ENCODE data around the gene EFNB2. TPM values are rescaled to one million over a fixed set of nuclear protein-coding genes. Genes with fewer than 3 reads are reported as not detected.

EFNB2 gene, protein sequence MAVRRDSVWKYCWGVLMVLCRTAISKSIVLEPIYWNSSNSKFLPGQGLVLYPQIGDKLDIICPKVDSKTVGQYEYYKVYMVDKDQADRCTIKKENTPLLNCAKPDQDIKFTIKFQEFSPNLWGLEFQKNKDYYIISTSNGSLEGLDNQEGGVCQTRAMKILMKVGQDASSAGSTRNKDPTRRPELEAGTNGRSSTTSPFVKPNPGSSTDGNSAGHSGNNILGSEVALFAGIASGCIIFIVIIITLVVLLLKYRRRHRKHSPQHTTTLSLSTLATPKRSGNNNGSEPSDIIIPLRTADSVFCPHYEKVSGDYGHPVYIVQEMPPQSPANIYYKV
- 36.6 to 54.2 TPM (median 37.1 TPM) in 3 replicates for total RNA-seq
- long read RNA-seq, full-length matches to known transcripts = 14 of 26 reads
- long read RNA-seq, partial matches to known transcripts = 1 of 26 reads
- long read RNA-seq, other reads (novel, unspliced or antisense) = 11 of 26 reads

DNA sequence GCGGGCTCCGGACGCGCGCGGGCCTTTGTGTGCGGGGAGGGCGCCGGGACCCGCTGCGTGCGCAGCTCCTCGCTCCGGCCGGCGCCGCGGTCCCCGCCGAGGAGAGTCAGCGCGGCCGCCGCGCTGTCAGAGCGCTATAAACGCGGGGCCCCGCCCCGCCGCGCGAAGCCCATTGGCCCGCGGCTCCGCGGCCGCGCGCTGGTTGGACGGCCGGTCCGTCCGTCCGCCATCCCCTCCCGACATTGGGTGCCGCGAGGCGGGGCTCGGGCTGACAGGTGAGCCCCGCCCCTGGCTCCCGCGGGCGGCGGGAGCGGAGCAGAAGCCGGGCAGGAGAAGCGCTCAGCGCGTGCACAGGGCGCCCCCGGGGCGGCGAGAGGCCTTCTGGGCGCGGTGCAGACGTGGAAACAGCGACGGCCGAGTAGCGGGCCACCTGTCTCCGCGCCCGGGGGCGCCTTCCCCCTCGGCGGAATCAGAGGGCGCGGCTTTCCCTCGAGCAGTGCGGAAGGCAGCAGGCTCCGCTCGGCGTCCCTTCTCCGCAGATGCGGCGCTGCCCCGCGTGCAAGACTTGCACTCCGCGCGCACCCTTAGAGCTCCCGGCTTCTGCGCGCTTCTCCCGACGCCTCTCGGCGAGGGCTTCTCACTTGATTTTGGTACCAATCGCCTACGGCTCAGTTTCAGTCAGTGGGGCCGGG lies at the start of gene EFNB2:
Gene EFNB2, minus strand, starts transcription at position 111 of the 692 bp plus-strand sequence. CDS start 698 bp downstream, outside the sequence.
- H3K4me3 Mint-ChIP-seq (ENCODE audit: unreplicated experiment) = peak within 1 kb of the TSS; percentile 92
- H3K4me1 Mint-ChIP-seq (ENCODE audit: low read depth) = peaks cover 27% of the 10 kb centered on the region
- TF ChIP-seq, protein P1, sequence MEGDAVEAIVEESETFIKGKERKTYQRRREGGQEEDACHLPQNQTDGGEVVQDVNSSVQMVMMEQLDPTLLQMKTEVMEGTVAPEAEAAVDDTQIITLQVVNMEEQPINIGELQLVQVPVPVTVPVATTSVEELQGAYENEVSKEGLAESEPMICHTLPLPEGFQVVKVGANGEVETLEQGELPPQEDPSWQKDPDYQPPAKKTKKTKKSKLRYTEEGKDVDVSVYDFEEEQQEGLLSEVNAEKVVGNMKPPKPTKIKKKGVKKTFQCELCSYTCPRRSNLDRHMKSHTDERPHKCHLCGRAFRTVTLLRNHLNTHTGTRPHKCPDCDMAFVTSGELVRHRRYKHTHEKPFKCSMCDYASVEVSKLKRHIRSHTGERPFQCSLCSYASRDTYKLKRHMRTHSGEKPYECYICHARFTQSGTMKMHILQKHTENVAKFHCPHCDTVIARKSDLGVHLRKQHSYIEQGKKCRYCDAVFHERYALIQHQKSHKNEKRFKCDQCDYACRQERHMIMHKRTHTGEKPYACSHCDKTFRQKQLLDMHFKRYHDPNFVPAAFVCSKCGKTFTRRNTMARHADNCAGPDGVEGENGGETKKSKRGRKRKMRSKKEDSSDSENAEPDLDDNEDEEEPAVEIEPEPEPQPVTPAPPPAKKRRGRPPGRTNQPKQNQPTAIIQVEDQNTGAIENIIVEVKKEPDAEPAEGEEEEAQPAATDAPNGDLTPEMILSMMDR (IDR thresholded peaks at IDR 0.05) = no peak
- peak within 1 kb of the TSS; percentile 92 for H3K27ac Mint-ChIP-seq (ENCODE audit: unreplicated experiment)
- no peaks in the 10 kb centered on the region for H3K9me3 Mint-ChIP-seq (ENCODE audit: low read depth)
- peak; percentile 96 for DNase-seq (ENCODE audit: low spot score)
- H3K36me3 Mint-ChIP-seq (ENCODE audit: low read depth) = peaks cover 1% of the 10 kb centered on the region
- no peaks in the 10 kb centered on the region for H3K27me3 Mint-ChIP-seq (ENCODE audit: low read depth)

DNA sequence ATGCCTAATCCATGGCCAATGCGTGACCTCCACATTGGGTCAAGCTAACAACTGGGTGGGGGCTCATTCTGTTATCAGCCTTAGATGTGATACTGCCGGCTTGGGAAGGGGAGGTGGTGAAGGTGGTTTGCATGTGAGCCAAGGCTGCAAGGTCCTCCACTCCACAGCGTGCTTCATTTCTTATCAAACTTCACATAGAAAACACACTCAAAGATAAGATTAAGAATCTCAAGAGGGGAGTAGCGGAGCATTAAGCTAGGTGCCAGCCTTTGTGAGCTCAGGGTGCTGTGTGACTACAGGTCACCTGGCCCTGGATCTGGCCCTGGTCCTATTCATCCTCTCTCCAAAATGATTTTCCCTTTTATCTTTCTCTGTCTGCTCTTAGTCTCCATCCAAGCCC lies 45.8 kb upstream of the EFNB2 start:
- peaks cover 2% of the 10 kb centered on the region for H3K36me3 Mint-ChIP-seq (ENCODE audit: low read depth)
- TF ChIP-seq, protein P1 (IDR thresholded peaks at IDR 0.05) = no peak
- no peaks in the 10 kb centered on the region for H3K4me1 Mint-ChIP-seq (ENCODE audit: low read depth)
- no peak overlapping the region for H3K27ac Mint-ChIP-seq (ENCODE audit: unreplicated experiment)
- peaks cover 9% of the 10 kb centered on the region for H3K9me3 Mint-ChIP-seq (ENCODE audit: low read depth)
- no peak overlapping the region for H3K4me3 Mint-ChIP-seq (ENCODE audit: unreplicated experiment)
- H3K27me3 Mint-ChIP-seq (ENCODE audit: low read depth) = no peaks in the 10 kb centered on the region
- no peak for DNase-seq (ENCODE audit: low spot score)

DNA sequence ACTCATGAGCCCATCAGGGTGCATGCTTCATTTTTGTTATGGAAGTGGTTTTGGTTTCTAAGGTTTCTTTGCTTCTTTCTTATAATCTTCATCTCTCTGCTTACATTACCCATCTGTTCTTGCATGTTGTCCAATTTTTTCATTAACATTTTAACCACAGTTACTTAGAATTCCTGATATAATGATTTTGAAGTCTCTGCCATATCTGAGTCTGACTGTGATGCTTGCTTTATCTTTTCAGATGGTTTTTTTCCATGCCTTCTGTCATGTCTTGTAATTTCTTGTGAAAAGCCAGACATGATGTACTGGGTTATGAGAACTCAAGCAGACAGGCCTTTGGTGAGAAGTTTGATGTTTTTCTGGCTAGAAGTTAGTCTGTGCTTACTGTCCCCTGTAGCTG lies 40.4 kb upstream of the EFNB2 start:
- H3K27ac Mint-ChIP-seq (ENCODE audit: unreplicated experiment) = no peak overlapping the region
- no peaks in the 10 kb centered on the region for H3K9me3 Mint-ChIP-seq (ENCODE audit: low read depth)
- no peaks in the 10 kb centered on the region for H3K36me3 Mint-ChIP-seq (ENCODE audit: low read depth)
- TF ChIP-seq, protein P1 (IDR thresholded peaks at IDR 0.05) = no peak
- no peaks in the 10 kb centered on the region for H3K27me3 Mint-ChIP-seq (ENCODE audit: low read depth)
- no peak for DNase-seq (ENCODE audit: low spot score)
- no peak overlapping the region for H3K4me3 Mint-ChIP-seq (ENCODE audit: unreplicated experiment)
- H3K4me1 Mint-ChIP-seq (ENCODE audit: low read depth) = no peaks in the 10 kb centered on the region

DNA sequence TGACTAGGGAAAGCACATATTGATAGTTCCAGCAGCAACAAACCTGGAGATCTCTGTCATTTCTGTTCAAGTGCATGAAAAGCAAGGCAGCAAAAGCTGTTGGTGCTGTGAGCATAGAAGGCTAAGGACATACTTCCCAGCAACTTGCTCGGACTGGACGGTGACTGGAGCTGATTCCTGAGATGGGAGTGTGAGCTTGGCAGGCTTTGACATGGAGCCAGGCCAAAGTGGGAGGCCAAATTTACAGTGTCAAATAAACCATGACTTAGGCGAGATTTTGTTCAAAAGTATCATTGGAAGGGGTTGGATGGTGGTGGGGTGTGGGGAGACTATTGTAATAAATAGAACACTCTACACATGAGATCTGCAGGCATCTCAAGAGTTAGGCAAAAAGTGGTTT lies 38.4 kb upstream of the EFNB2 start:
- TF ChIP-seq, protein P1 (IDR thresholded peaks at IDR 0.05) = no peak
- no peaks in the 10 kb centered on the region for H3K36me3 Mint-ChIP-seq (ENCODE audit: low read depth)
- H3K27ac Mint-ChIP-seq (ENCODE audit: unreplicated experiment) = no peak overlapping the region
- H3K9me3 Mint-ChIP-seq (ENCODE audit: low read depth) = no peaks in the 10 kb centered on the region
- DNase-seq (ENCODE audit: low spot score) = no peak
- H3K4me3 Mint-ChIP-seq (ENCODE audit: unreplicated experiment) = no peak overlapping the region
- H3K27me3 Mint-ChIP-seq (ENCODE audit: low read depth) = no peaks in the 10 kb centered on the region
- H3K4me1 Mint-ChIP-seq (ENCODE audit: low read depth) = peaks cover 7% of the 10 kb centered on the region

DNA sequence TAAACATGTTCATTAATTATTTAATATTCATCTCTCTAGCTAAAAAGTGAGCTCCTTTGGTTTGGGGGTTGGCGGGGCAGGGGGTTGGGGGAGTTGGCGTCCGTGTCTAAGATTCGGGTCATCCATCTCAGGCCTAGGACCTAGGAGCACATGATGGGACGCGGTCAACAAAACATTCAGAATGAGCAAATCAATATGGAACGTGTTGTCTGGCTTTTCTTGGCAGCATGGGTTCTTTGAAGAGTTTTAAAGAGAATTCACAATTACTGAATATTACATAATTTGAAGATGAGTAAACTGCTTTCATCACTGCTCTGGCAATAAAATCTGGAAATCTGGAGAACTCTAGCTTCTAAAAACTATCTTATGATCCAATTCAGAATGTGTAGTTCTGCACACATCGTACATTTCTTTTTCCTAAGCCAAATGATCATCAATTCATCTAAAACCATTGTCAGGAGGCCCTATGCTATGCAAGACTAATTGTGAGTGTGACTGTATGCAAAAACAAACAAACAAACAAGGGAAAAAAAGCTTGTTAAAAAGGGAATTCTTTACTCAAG lies 37.9 kb upstream of the EFNB2 start:
- H3K27ac Mint-ChIP-seq (ENCODE audit: unreplicated experiment) = no peak overlapping the region
- H3K27me3 Mint-ChIP-seq (ENCODE audit: low read depth) = no peaks in the 10 kb centered on the region
- H3K4me3 Mint-ChIP-seq (ENCODE audit: unreplicated experiment) = no peak overlapping the region
- H3K4me1 Mint-ChIP-seq (ENCODE audit: low read depth) = peaks cover 10% of the 10 kb centered on the region
- DNase-seq (ENCODE audit: low spot score) = no peak
- H3K9me3 Mint-ChIP-seq (ENCODE audit: low read depth) = no peaks in the 10 kb centered on the region
- H3K36me3 Mint-ChIP-seq (ENCODE audit: low read depth) = no peaks in the 10 kb centered on the region
- TF ChIP-seq, protein P1 (IDR thresholded peaks at IDR 0.05) = no peak

All from chondrocyte (in vitro differentiated cells).